ENCODE results near the gene BSG. TPM values are rescaled to one million over a fixed set of nuclear protein-coding genes. Genes with fewer than 3 reads are reported as not detected.
A peak's percentile ranks its signal among the peaks of the same experiment; 100 is the strongest.
"Not testable (repeated sequence)": the region's sequence is repeated elsewhere in the genome, so short reads cannot be mapped to it uniquely, and the experiment has no call there.

Gene BSG
- total and polyA plus RNA-seq, 2 of the 4 experiments (the other 2 are of a cell fraction), result 130 to 698 TPM

DNA sequence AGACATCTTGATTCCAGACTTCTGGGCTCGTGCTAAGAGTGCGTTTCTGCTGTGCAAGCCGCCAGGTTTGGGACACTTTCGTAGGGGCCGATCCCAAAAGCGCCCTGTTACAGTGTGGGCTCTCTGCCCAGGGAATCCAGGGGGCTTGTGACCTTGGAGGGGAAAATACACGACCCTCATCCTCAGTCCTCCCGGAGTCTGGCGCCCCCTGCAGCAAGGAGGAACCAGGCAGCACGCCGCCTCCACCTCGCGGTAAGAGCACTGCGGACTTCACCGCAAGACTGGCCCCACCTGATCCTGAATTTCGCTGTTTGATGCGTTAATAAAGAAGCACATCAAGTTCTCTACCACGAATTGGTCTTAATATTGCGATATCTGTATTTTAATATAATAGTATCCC is 55.8 kb downstream of the BSG start:
- no peak overlapping the region for H3K27ac ChIP-seq (ENCODE audit: insufficient read depth, low read length)
- H3K56ac ChIP-seq (ENCODE audit: extremely low read depth, insufficient read depth, low read length), result no peak overlapping the region
- POLR2A ChIA-PET (ENCODE audit: unreplicated experiment), result no interaction called here
- peaks cover 5% of the 10 kb centered on the region for H3K4me1 ChIP-seq (ENCODE audit: control insufficient read depth, insufficient read depth, low read length)
- H3K4me3 ChIP-seq (ENCODE audit: insufficient read depth, low read depth, low read length), result no peak overlapping the region
- no peak overlapping the region for H3K4me2 ChIP-seq (ENCODE audit: low read depth, low read length)
- H3K36me3 ChIP-seq (ENCODE audit: control insufficient read depth, insufficient read depth, low read length), result peaks cover 22% of the 10 kb centered on the region; the same call in 1 of the 2 replicates
- H2BK120ac ChIP-seq (ENCODE audit: low read depth, low read length), result no peak overlapping the region
- CTCF ChIA-PET, result interaction anchor here (0.6 kb wide), 1 partner anchor 28 kb away, joined by 5 read pairs; no protein-coding TSS in a partner anchor
- H2BK15ac ChIP-seq (ENCODE audit: low read depth, low read length), result no peak overlapping the region
- TF ChIP-seq, protein P1, sequence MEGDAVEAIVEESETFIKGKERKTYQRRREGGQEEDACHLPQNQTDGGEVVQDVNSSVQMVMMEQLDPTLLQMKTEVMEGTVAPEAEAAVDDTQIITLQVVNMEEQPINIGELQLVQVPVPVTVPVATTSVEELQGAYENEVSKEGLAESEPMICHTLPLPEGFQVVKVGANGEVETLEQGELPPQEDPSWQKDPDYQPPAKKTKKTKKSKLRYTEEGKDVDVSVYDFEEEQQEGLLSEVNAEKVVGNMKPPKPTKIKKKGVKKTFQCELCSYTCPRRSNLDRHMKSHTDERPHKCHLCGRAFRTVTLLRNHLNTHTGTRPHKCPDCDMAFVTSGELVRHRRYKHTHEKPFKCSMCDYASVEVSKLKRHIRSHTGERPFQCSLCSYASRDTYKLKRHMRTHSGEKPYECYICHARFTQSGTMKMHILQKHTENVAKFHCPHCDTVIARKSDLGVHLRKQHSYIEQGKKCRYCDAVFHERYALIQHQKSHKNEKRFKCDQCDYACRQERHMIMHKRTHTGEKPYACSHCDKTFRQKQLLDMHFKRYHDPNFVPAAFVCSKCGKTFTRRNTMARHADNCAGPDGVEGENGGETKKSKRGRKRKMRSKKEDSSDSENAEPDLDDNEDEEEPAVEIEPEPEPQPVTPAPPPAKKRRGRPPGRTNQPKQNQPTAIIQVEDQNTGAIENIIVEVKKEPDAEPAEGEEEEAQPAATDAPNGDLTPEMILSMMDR (conservative IDR thresholded peaks at IDR 0.05; ENCODE audit: low read depth, low read length), result peak; percentile 31; the same call in 1 of the 2 replicates
- TF ChIP-seq RFX5 (IDR thresholded peaks at IDR 0.05; ENCODE audit: low read depth, low read length) (no peak), SMC3 (IDR thresholded peaks at IDR 0.05; ENCODE audit: low read depth, low read length) (no peak), MAZ (IDR thresholded peaks at IDR 0.05; ENCODE audit: borderline replicate concordance, low read depth, low read length) (no peak), POLR2A (IDR thresholded peaks at IDR 0.05; ENCODE audit: low read depth, low read length) (no peak)
- no peak overlapping the region for H3K4ac ChIP-seq (ENCODE audit: low read depth, low read length)
- H3K18ac ChIP-seq (ENCODE audit: low read depth, low read length), result no peak overlapping the region
- H3K23ac ChIP-seq (ENCODE audit: low read depth, low read length), result no peak overlapping the region
- peaks cover 7% of the 10 kb centered on the region for H4K20me1 ChIP-seq (ENCODE audit: insufficient read depth, low read length)
- 94% methylated on average over 6 of the region's 19 CpGs; no CpG with 5 or more reads in 1 of the 2 experiments for WGBS, 2 experiments (ENCODE audit: extremely low coverage in 2 of 2, insufficient read length in 1 of 2)
- no peak overlapping the region for H4K91ac ChIP-seq (ENCODE audit: insufficient read depth, low read depth, low read length)
- no peak overlapping the region for H3K9ac ChIP-seq (ENCODE audit: low read depth, low read length)
- H2BK20ac ChIP-seq (ENCODE audit: low read depth, low read length), result no peak overlapping the region
- no peak overlapping the region for H2AFZ ChIP-seq (replicated peaks; ENCODE audit: low read length, poor library complexity)
- H4K5ac ChIP-seq (ENCODE audit: low read depth, low read length), result no peak overlapping the region
- ATAC-seq (ENCODE audit: low read depth) (no peak), DNase-seq (no peak)
- H3K14ac ChIP-seq (replicated peaks; ENCODE audit: low read depth, low read length), result no peak overlapping the region
- H3K79me1 ChIP-seq (ENCODE audit: low read depth in 1 of 2, low read length in 2 of 2), result peaks cover 7 to 23% of the 10 kb centered on the region in 2 experiments; a peak in 3 of 4 replicates
- H2BK5ac ChIP-seq (ENCODE audit: low read depth, low read length, poor library complexity, severe bottlenecking), result no peak overlapping the region
- H2AK9ac ChIP-seq (replicated peaks; ENCODE audit: low read depth, low read length, poor library complexity), result peak overlapping the region; percentile 50
- dilution Hi-C loops (cut with HindIII; ENCODE audit: low sequenced_read_pairs, unreplicated experiment), result no loop called here
- H3K9me3 ChIP-seq (ENCODE audit: control insufficient read depth, insufficient read depth, low read length), result no peaks in the 10 kb centered on the region
- no peaks in the 10 kb centered on the region for H3K27me3 ChIP-seq (ENCODE audit: control insufficient read depth, insufficient read depth, low read length)
- intact Hi-C loops (cut with micrococcal nuclease), result no loop called here
- no peak overlapping the region for H4K8ac ChIP-seq (ENCODE audit: low read depth in 2 of 2, low read length in 2 of 2)
- H3K9me1 ChIP-seq (ENCODE audit: insufficient read depth, low read length), result no peaks in the 10 kb centered on the region; the same call in 1 of the 2 replicates
- in situ Hi-C loops (cut with MboI; ENCODE audit: low sequenced_read_pairs), result no loop called here
- H2AK5ac ChIP-seq (ENCODE audit: low read depth, low read length), result no peak overlapping the region
- BruUV-seq (replicated peaks), result no TSS peak

DNA sequence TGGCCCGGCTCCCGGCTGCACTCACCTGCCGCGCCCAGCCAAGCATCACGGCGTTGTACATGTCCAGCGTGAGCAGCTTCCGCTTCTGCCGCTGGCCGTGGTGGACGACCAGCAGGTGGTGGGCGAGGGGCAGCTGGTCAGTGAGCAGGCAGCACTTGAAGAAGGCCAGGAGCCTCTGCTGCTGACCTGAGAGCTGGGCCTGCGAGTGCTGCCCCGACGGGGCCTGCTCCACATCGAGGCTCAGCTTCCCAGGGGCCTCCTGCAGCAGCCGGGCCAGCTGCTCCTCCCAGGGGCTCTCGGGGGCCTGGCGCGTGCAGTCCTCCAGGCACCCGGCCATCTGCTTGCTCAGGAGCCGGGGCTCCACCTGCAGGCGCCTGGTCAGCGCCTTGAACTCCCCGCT is 57.1 kb downstream of the BSG start:
- H2BK20ac ChIP-seq (ENCODE audit: low read depth, low read length); H2AFZ ChIP-seq (replicated peaks; ENCODE audit: low read length, poor library complexity); H4K20me1 ChIP-seq (ENCODE audit: insufficient read depth, low read length); H2BK120ac ChIP-seq (ENCODE audit: low read depth, low read length); H4K5ac ChIP-seq (ENCODE audit: low read depth, low read length); H2AK9ac ChIP-seq (replicated peaks; ENCODE audit: low read depth, low read length, poor library complexity); H3K27me3 ChIP-seq (ENCODE audit: control insufficient read depth, insufficient read depth, low read length); H3K9me1 ChIP-seq (ENCODE audit: insufficient read depth, low read length); H4K8ac ChIP-seq (ENCODE audit: low read depth in 2 of 2, low read length in 2 of 2); H3K9me3 ChIP-seq (ENCODE audit: control insufficient read depth, insufficient read depth, low read length); DNase-seq; H3K9ac ChIP-seq (ENCODE audit: low read depth, low read length); H4K91ac ChIP-seq (ENCODE audit: insufficient read depth, low read depth, low read length); ATAC-seq (ENCODE audit: low read depth); BruUV-seq (replicated peaks); POLR2A ChIA-PET (ENCODE audit: unreplicated experiment); CTCF ChIA-PET; H2AK5ac ChIP-seq (ENCODE audit: low read depth, low read length); H3K14ac ChIP-seq (replicated peaks; ENCODE audit: low read depth, low read length); H3K18ac ChIP-seq (ENCODE audit: low read depth, low read length); H3K4ac ChIP-seq (ENCODE audit: low read depth, low read length); intact Hi-C loops (cut with micrococcal nuclease); H3K27ac ChIP-seq (ENCODE audit: insufficient read depth, low read length); H3K4me1 ChIP-seq (ENCODE audit: control insufficient read depth, insufficient read depth, low read length); dilution Hi-C loops (cut with HindIII; ENCODE audit: low sequenced_read_pairs, unreplicated experiment); H3K4me3 ChIP-seq (ENCODE audit: insufficient read depth, low read depth, low read length); H3K56ac ChIP-seq (ENCODE audit: extremely low read depth, insufficient read depth, low read length); in situ Hi-C loops (cut with MboI; ENCODE audit: low sequenced_read_pairs); H3K4me2 ChIP-seq (ENCODE audit: low read depth, low read length); H2BK15ac ChIP-seq (ENCODE audit: low read depth, low read length); H3K23ac ChIP-seq (ENCODE audit: low read depth, low read length); H2BK5ac ChIP-seq (ENCODE audit: low read depth, low read length, poor library complexity, severe bottlenecking): not testable (repeated sequence)
- peaks cover 7 to 33% of the 10 kb centered on the region in 2 experiments; a peak in 3 of 4 replicates for H3K79me1 ChIP-seq (ENCODE audit: low read depth in 1 of 2, low read length in 2 of 2)
- 77% methylated on average over 17 of the region's 25 CpGs; no CpG with 5 or more reads in 1 of the 2 experiments for WGBS, 2 experiments (ENCODE audit: extremely low coverage in 2 of 2, insufficient read length in 1 of 2)
- H3K36me3 ChIP-seq (ENCODE audit: control insufficient read depth, insufficient read depth, low read length), result peaks cover 19% of the 10 kb centered on the region; the same call in 1 of the 2 replicates
